NCI-H187 treated with DMSO at 0.1 percent for 48 hours (cell line): ENCODE results near the gene ZNF337.

Source experiments
- DNase-seq: peaks from one replicate; lab custom pipeline; 2025; lab: John Stamatoyannopoulos, UW

The ZNF337 gene

DNA sequence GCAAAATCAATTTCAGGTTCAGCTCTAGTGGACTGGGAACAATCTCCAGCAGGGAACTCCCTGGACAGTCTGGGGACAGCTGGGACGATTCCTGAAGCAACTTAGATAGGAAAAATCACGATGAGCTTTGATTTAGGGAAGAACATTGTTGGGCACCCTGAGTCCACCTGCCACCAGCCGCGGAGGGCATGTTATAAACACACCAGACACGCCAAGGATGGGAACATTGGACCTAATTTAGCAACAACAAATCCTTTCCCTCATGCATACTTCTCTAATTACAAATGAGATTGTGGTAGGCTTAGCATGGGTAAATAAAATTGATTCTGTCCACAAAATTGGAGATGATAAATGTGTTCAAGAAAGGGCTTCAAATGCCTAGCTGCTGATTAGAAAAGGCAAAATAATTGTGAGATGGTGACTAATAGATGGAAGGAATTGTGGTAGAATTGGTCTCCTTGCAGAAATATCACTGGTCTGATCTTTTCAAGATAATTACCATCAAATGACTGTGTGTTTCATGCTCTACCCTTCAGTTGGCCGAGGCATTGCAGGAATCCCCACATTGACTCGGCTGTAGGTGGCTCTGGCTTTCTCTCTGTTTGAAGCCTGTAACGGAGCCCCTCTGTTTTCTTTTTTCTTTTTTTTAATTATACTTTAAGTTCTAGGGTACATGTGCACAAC lies 66.7 kb downstream of the ZNF337 start:
- no peak for DNase-seq

- DNase-seq = no peak
Measured at GRCh38 chr20:25626779-25627178, 69.9 kb downstream of the ZNF337 start.

DNA sequence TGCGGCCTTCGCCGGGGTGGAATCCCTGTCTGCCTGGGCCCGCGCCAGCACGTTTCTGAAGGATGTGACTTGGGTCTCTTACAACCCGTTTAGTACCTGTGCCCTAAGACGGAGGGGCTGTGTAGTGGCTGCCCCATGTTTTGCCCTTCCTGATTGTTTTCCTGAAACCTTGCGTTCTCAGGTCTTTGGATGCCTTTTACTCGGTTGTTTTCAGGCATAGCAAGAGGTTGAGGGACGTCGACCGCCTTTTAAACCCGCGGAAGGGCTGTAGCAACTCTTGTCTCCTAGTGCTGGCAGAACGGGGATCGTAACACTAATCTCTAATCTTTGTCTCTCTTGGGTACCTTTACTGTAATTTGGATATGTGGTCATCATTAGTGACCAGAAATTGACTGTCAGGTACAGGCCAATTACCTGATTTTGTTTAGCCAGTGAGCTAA lies 72.1 kb downstream of the ZNF337 start:
- DNase-seq = no peak
